Measurements from ENCODE around the gene HTT. TPM values are rescaled to one million over a fixed set of nuclear protein-coding genes. Genes with fewer than 3 reads are reported as not detected.

The HTT gene
- total and polyA plus RNA-seq, 2 of the 13 experiments (the other 11 are each of a cell fraction or from before 2014, with no cell fraction given) = 17.5 to 19.5 TPM

GRCh38 chr4:3112609-3113469 is 38.4 kb downstream of the HTT start (continued):
- TF ChIP-seq NAIF1 (CRISPR knock-in tag; IDR thresholded peaks at IDR 0.05; ENCODE audit: borderline replicate concordance) (no peak), HMGXB3 (CRISPR knock-in tag; IDR thresholded peaks at IDR 0.05; ENCODE audit: borderline replicate concordance) (no peak), NFYB (CRISPR knock-in tag; IDR thresholded peaks at IDR 0.05) (no peak), DMTF1 (CRISPR knock-in tag; IDR thresholded peaks at IDR 0.05) (no peak), ZNF816 (CRISPR knock-in tag; IDR thresholded peaks at IDR 0.05; ENCODE audit: borderline replicate concordance) (no peak), ZNF446 (CRISPR knock-in tag; IDR thresholded peaks at IDR 0.05) (no peak)
- TF ChIP-seq, protein P1, sequence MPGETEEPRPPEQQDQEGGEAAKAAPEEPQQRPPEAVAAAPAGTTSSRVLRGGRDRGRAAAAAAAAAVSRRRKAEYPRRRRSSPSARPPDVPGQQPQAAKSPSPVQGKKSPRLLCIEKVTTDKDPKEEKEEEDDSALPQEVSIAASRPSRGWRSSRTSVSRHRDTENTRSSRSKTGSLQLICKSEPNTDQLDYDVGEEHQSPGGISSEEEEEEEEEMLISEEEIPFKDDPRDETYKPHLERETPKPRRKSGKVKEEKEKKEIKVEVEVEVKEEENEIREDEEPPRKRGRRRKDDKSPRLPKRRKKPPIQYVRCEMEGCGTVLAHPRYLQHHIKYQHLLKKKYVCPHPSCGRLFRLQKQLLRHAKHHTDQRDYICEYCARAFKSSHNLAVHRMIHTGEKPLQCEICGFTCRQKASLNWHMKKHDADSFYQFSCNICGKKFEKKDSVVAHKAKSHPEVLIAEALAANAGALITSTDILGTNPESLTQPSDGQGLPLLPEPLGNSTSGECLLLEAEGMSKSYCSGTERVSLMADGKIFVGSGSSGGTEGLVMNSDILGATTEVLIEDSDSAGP (CRISPR knock-in tag; IDR thresholded peaks at IDR 0.05; ENCODE audit: borderline replicate concordance) = no peak

All from HepG2 (cell line).